ENCODE data around the gene IL11RA. TPM values are rescaled to one million over a fixed set of nuclear protein-coding genes. Genes with fewer than 3 reads are reported as not detected.

Gene IL11RA
- total RNA-seq, 1 donor from 2014 or later, result 22.2 TPM

GRCh38 chr9:34647084-34647403 lies 4.9 kb upstream of the IL11RA start:
- Histone ChIP-seq H3K4me2 (ENCODE audit: low read length) (peak overlapping the region; percentile 99), H3K27ac (ENCODE audit: low read depth, low read length) (peak overlapping the region; percentile 54), H3K4me1 (ENCODE audit: insufficient read depth, low read length) (peaks cover 26% of the 10 kb centered on the region), H4K20me1 (ENCODE audit: insufficient read depth, low read length) (peaks cover 4% of the 10 kb centered on the region), H3K27me3 (ENCODE audit: insufficient read depth, low read length) (no peaks in the 10 kb centered on the region), H3K9ac (ENCODE audit: low read length) (peak overlapping the region; percentile 89), H3K79me2 (ENCODE audit: insufficient read depth, low read length) (peaks cover 8% of the 10 kb centered on the region), H3K4me3 (ENCODE audit: insufficient read depth, low read depth, low read length) (peak overlapping the region; percentile 85), H2AFZ (ENCODE audit: low read depth, low read length) (peak overlapping the region; percentile 99), H3K9me3 (ENCODE audit: insufficient read depth, low read depth, low read length) (no peaks in the 10 kb centered on the region), H3K36me3 (ENCODE audit: insufficient read depth, low read length) (no peaks in the 10 kb centered on the region)
- no peak for DNase-seq (ENCODE audit: low read depth)
- no peaks in the 10 kb centered on the region for H3K9me3 Mint-ChIP-seq (ENCODE audit: unreplicated experiment)
- peak overlapping the region; percentile 90 for H3K4me3 Mint-ChIP-seq (ENCODE audit: unreplicated experiment)
- TF ChIP-seq, protein P1, sequence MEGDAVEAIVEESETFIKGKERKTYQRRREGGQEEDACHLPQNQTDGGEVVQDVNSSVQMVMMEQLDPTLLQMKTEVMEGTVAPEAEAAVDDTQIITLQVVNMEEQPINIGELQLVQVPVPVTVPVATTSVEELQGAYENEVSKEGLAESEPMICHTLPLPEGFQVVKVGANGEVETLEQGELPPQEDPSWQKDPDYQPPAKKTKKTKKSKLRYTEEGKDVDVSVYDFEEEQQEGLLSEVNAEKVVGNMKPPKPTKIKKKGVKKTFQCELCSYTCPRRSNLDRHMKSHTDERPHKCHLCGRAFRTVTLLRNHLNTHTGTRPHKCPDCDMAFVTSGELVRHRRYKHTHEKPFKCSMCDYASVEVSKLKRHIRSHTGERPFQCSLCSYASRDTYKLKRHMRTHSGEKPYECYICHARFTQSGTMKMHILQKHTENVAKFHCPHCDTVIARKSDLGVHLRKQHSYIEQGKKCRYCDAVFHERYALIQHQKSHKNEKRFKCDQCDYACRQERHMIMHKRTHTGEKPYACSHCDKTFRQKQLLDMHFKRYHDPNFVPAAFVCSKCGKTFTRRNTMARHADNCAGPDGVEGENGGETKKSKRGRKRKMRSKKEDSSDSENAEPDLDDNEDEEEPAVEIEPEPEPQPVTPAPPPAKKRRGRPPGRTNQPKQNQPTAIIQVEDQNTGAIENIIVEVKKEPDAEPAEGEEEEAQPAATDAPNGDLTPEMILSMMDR (IDR thresholded peaks at IDR 0.05; ENCODE audit: insufficient read depth, low read depth, low read length), result no peak
- no peak for TF ChIP-seq EZH2 (IDR thresholded peaks at IDR 0.05; ENCODE audit: insufficient read depth, low read length)
- no peak for FAIRE-seq
- no peaks in the 10 kb centered on the region for H3K27me3 Mint-ChIP-seq (ENCODE audit: low read depth, unreplicated experiment)
- peaks cover 20% of the 10 kb centered on the region for H3K4me1 Mint-ChIP-seq (ENCODE audit: low read depth, unreplicated experiment)
- H3K36me3 Mint-ChIP-seq (ENCODE audit: low read depth, unreplicated experiment), result peaks cover 4% of the 10 kb centered on the region
- H3K27ac Mint-ChIP-seq (ENCODE audit: unreplicated experiment), result peak overlapping the region; percentile 12

- peak overlapping the region; percentile 34 for H3K27ac Mint-ChIP-seq (ENCODE audit: unreplicated experiment)
- H3K4me1 Mint-ChIP-seq (ENCODE audit: low read depth, unreplicated experiment), result peaks cover 26% of the 10 kb centered on the region
- H3K9ac ChIP-seq (ENCODE audit: low read length), result peak overlapping the region; percentile 89
Observed at GRCh38 chr9:34647651-34648050, 4.3 kb upstream of the IL11RA start.

DNA sequence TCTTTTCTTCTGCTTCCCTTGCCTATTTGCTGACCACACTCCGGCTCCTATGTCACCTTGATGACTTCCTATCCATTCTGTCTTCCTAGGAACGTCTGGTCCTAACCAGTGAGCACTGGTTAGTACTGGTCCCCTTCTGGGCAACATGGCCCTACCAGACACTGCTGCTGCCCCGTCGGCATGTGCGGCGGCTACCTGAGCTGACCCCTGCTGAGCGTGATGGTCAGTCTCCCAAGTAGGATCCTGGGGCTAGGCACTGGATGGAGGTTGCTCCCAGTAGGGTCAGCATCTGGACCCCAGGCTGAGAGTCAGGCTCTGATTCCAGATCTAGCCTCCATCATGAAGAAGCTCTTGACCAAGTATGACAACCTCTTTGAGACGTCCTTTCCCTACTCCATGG lies 3.3 kb upstream of the IL11RA start:
- TF ChIP-seq EZH2 (IDR thresholded peaks at IDR 0.05; ENCODE audit: insufficient read depth, low read length), result no peak
- TF ChIP-seq, protein P1 (IDR thresholded peaks at IDR 0.05; ENCODE audit: insufficient read depth, low read depth, low read length), result no peak
- peak overlapping the region; percentile 50 for H3K4me3 Mint-ChIP-seq (ENCODE audit: unreplicated experiment)
- H3K4me2 ChIP-seq (ENCODE audit: low read length), result no peak overlapping the region
- H3K4me1 ChIP-seq (ENCODE audit: insufficient read depth, low read length), result peaks cover 42% of the 10 kb centered on the region
- H3K9ac ChIP-seq (ENCODE audit: low read length), result no peak overlapping the region
- no peak for FAIRE-seq
- no peaks in the 10 kb centered on the region for H3K9me3 Mint-ChIP-seq (ENCODE audit: unreplicated experiment)
- H2AFZ ChIP-seq (ENCODE audit: low read depth, low read length), result no peak overlapping the region
- peaks cover 4% of the 10 kb centered on the region for H4K20me1 ChIP-seq (ENCODE audit: insufficient read depth, low read length)
- DNase-seq (ENCODE audit: low read depth), result no peak
- H3K36me3 ChIP-seq (ENCODE audit: insufficient read depth, low read length), result no peaks in the 10 kb centered on the region
- H3K27ac Mint-ChIP-seq (ENCODE audit: unreplicated experiment), result no peak overlapping the region
- H3K27me3 Mint-ChIP-seq (ENCODE audit: low read depth, unreplicated experiment), result no peaks in the 10 kb centered on the region
- peaks cover 4% of the 10 kb centered on the region for H3K36me3 Mint-ChIP-seq (ENCODE audit: low read depth, unreplicated experiment)
- no peaks in the 10 kb centered on the region for H3K27me3 ChIP-seq (ENCODE audit: insufficient read depth, low read length)
- H3K4me1 Mint-ChIP-seq (ENCODE audit: low read depth, unreplicated experiment), result peaks cover 35% of the 10 kb centered on the region
- H3K27ac ChIP-seq (ENCODE audit: low read depth, low read length), result no peak overlapping the region
- H3K79me2 ChIP-seq (ENCODE audit: insufficient read depth, low read length), result peaks cover 8% of the 10 kb centered on the region
- H3K9me3 ChIP-seq (ENCODE audit: insufficient read depth, low read depth, low read length), result no peaks in the 10 kb centered on the region
- H3K4me3 ChIP-seq (ENCODE audit: insufficient read depth, low read depth, low read length), result no peak overlapping the region

More at GRCh38 chr9:34647651-34648050, 4.3 kb upstream of the IL11RA start:
- Histone ChIP-seq H3K9me3 (ENCODE audit: insufficient read depth, low read depth, low read length) (no peaks in the 10 kb centered on the region), H4K20me1 (ENCODE audit: insufficient read depth, low read length) (peaks cover 4% of the 10 kb centered on the region), H3K4me3 (ENCODE audit: insufficient read depth, low read depth, low read length) (no peak overlapping the region), H3K4me2 (ENCODE audit: low read length) (peak overlapping the region; percentile 99), H2AFZ (ENCODE audit: low read depth, low read length) (no peak overlapping the region), H3K27me3 (ENCODE audit: insufficient read depth, low read length) (no peaks in the 10 kb centered on the region), H3K36me3 (ENCODE audit: insufficient read depth, low read length) (no peaks in the 10 kb centered on the region), H3K79me2 (ENCODE audit: insufficient read depth, low read length) (peaks cover 8% of the 10 kb centered on the region), H3K27ac (ENCODE audit: low read depth, low read length) (no peak overlapping the region), H3K4me1 (ENCODE audit: insufficient read depth, low read length) (peaks cover 32% of the 10 kb centered on the region)
- FAIRE-seq (no peak), DNase-seq (ENCODE audit: low read depth) (no peak)
- Mint-ChIP-seq H3K9me3 (ENCODE audit: unreplicated experiment) (no peaks in the 10 kb centered on the region), H3K36me3 (ENCODE audit: low read depth, unreplicated experiment) (peaks cover 4% of the 10 kb centered on the region), H3K4me3 (ENCODE audit: unreplicated experiment) (peak overlapping the region; percentile 90), H3K27me3 (ENCODE audit: low read depth, unreplicated experiment) (no peaks in the 10 kb centered on the region)
- TF ChIP-seq, protein P1 (IDR thresholded peaks at IDR 0.05; ENCODE audit: insufficient read depth, low read depth, low read length), result no peak
- no peak for TF ChIP-seq EZH2 (IDR thresholded peaks at IDR 0.05; ENCODE audit: insufficient read depth, low read length)
